ENCODE results near the gene KLK10.
"Not testable (repeated sequence)": the region's sequence is repeated elsewhere in the genome, so short reads cannot be mapped to it uniquely, and the experiment has no call there.

- TF ChIP-seq POLR2AphosphoS5 (IDR thresholded peaks at IDR 0.05; ENCODE audit: low read depth, low read length); POLR2A (IDR thresholded peaks at IDR 0.05; ENCODE audit: low read depth, low read length); SPI1 (IDR thresholded peaks at IDR 0.05; ENCODE audit: low read depth, low read length); PAX5 (IDR thresholded peaks at IDR 0.05; ENCODE audit: insufficient read depth, low read length, severe bottlenecking): not testable (repeated sequence)
These were observed 49.7 kb downstream of the KLK10 start for GRCh38 chr19:50969810-50970209.
